ENCODE results near the gene CACNG1.
"Not testable (repeated sequence)": the region's sequence is repeated elsewhere in the genome, so short reads cannot be mapped to it uniquely, and the experiment has no call there.

The CACNG1 gene

GRCh38 chr17:67026341-67026740 lies 18.0 kb upstream of the CACNG1 start:
- DNase-seq, result no peak

- no peak for DNase-seq
Measured at GRCh38 chr17:67027031-67027628, 17.2 kb upstream of the CACNG1 start.

- DNase-seq, result no peak
Measured at GRCh38 chr17:67030641-67031040, 13.7 kb upstream of the CACNG1 start.

GRCh38 chr17:67032382-67032781 lies 12.0 kb upstream of the CACNG1 start:
- no peak for DNase-seq

- DNase-seq, result no peak
Measured at GRCh38 chr17:67032985-67033384, 11.4 kb upstream of the CACNG1 start.

- DNase-seq, result no peak
Measured at GRCh38 chr17:67033613-67034012, 10.7 kb upstream of the CACNG1 start.

- DNase-seq, result no peak
Measured at GRCh38 chr17:67035131-67036083, 8.9 kb upstream of the CACNG1 start.

- no peak for DNase-seq
Measured at GRCh38 chr17:67038861-67039365, 5.4 kb upstream of the CACNG1 start.

- DNase-seq, result no peak
Measured at GRCh38 chr17:67040652-67041051, 3.7 kb upstream of the CACNG1 start.

- DNase-seq, result not testable (repeated sequence)
Measured at GRCh38 chr17:67041119-67041518, 3.2 kb upstream of the CACNG1 start.

- DNase-seq, result no peak
Measured at GRCh38 chr17:67041531-67041930, 2.8 kb upstream of the CACNG1 start.

- DNase-seq, result no peak
Measured at GRCh38 chr17:67041941-67042899, 2.1 kb upstream of the CACNG1 start.

- DNase-seq, result no peak
Measured at GRCh38 chr17:67043283-67043682, 1.1 kb upstream of the CACNG1 start.

- no peak for DNase-seq
Measured at GRCh38 chr17:67044940-67045339, 586 bp downstream of the CACNG1 start.

GRCh38 chr17:67046398-67046797 lies 2.0 kb downstream of the CACNG1 start:
- DNase-seq, result no peak

GRCh38 chr17:67047382-67047781 lies 3.0 kb downstream of the CACNG1 start:
- no peak for DNase-seq

GRCh38 chr17:67049025-67049739 lies 4.8 kb downstream of the CACNG1 start:
- no peak for DNase-seq

- no peak for DNase-seq
Measured at GRCh38 chr17:67050066-67050465, 5.7 kb downstream of the CACNG1 start.

GRCh38 chr17:67050471-67051154 lies 6.3 kb downstream of the CACNG1 start:
- DNase-seq, result no peak

GRCh38 chr17:67051155-67051538 lies 6.8 kb downstream of the CACNG1 start:
- no peak for DNase-seq

- DNase-seq, result no peak
Measured at GRCh38 chr17:67051837-67052236, 7.5 kb downstream of the CACNG1 start.
